A673 (cell line): ENCODE results near the gene TMEM184B.

Experiments
- CTCF ChIP-seq: fragments of 300-800, 200-600 bp; sonication (generic); conservative IDR thresholded peaks from 2 replicates; pipeline ENCODE4 v1.5.1; 2017; ENCODE audit warnings: low read depth, mild to moderate bottlenecking, antibody characterized with exemption, low read length, moderate library complexity, mixed read lengths
- EZH2 ChIP-seq: fragments of 200-600 bp; sonication (generic); IDR thresholded peaks from 2 replicates; pipeline ENCODE4 v1.6.1; 2017; ENCODE audit warnings: borderline replicate concordance, low read depth, mild to moderate bottlenecking, mixed read lengths, antibody characterized with exemption, low read length; ENCODE audit not compliant: poor library complexity, severe bottlenecking

- no peak for TF ChIP-seq CTCF
- no peak for TF ChIP-seq EZH2
These were observed 28.1 kb upstream of the TMEM184B start for GRCh38 chr22:38300946-38301345.
